GM18868 (cell line): ENCODE data around the gene GSTCD.
"Not testable (repeated sequence)": the region's sequence is repeated elsewhere in the genome, so short reads cannot be mapped to it uniquely, and the experiment has no call there.

Source experiments
- ATAC-seq: cut with Tn5 transposase; IDR thresholded peaks from one replicate; pipeline ENCODE4 v1.9.1; 2021; ENCODE audit warnings: mild to moderate bottlenecking, moderate library complexity; ENCODE audit not compliant: unreplicated experiment

The GSTCD gene, protein sequence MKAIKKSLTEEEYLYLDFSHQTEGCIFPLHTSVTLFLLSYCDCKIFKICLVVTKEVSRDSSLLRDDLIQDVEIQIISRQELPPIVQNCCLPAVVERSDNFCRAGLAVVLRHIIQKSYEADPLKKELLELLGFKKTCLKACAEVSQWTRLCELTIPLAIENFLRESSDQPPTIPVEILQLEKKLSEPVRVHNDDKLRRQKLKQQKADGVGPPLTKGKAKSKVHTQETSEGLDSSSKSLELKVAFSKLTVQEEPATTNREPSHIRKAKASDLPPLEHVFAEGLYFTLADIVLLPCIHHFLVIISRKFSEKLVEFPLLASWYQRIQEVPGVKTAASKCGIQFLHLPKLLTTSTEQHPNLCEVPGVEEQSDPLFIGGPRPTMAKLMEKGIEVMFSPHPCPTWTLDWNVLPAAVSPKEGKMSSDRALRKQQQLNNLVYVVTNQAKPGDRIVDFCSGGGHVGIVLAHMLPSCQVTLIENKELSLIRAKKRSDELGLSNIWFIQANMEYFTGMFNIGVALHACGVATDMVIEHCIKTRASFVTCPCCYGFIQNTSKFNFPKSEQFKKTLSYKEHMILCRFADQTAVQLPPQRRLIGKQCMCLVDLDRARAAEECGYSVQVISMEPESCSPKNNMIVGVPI

DNA sequence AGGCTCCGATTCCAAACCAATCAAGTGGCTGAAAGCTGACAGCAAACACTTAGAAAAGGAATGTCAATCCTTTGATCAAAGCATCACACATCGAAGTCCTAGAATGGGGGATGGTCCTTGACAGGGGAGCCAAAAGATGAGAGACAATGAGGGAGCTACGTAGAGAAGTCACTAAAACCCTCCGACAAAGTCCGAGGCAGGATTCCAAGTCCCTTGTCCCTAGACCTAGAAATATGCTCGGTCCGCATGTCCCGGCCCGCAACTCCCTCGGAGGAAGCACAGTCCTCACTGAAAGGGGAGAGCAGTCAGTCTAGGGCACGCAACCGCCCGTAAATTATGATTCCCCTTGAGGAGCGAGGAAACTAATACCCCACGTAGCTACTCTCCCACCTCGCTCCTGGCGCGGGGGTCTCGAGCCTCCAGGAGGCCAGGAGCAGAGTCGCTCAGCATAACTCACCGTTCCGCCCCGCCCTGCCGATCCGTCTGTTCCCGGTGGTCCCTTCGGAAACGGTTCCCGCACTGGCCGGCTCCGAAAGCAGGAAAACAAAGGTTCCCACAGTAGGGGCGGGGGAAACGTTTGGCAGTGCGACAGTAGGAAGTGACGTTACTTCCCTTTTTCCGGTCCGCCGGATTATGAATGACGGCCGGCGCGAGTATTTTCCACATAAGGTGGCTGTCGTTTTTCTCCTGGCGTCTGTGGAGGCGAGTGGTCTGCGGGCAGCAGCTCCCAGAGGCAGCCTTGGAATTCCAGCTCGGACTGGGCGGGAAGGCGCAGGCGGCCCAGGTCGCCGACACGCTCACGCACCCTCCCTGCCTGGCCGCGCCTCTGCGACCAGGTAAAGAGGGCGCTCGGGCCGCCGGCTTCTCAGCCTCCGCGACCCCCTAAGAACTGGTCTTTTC, at the start of gene GSTCD, which contains the start of gene INTS12:
GSTCD (plus strand) TSS at position 604 of the 900 bp plus-strand sequence. CDS start 8,830 bp downstream, outside the sequence.
INTS12 (minus strand) TSS at position 509 of the 900 bp plus-strand sequence. CDS start 8,684 bp downstream, outside the sequence.
- peak; percentile 76 for ATAC-seq

DNA sequence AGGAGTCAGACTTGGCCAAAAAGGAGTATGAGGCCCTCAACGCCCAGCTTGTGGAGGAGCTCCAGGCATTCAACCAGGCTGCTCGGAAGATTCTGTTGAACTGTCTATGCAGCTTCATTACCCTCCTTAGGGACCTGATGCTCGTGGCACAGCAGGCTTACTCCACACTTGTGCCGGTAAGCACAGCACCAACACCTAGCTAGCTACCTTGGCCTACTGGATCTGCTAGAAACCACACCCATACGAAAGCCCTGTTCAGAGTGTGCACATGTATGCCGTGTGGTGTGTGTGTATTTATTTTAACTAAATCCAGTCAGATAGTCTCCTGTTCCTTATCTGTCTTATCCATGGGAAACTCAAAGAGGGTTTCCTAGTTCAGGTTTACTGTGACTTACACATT, 49.4 kb upstream of the GSTCD start:
- ATAC-seq, result no peak

DNA sequence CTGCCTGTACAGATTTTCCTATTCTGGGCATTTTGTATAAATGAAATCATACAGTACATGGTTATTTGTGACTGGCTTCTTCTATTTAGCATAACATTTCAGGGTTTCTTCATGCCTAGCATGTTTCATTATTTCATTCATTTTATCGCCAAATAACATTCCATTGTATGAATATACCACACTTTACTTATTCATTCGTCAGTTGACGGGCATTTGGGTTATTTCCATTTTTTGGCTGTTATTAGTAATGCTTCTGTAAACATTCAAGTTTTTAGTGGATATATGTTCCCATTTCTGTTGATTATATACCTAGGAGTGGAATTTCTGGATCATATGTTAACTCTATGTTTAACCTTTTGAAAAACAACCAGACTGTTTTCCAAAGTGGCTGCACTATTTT, 47.6 kb upstream of the GSTCD start:
- ATAC-seq, result no peak

DNA sequence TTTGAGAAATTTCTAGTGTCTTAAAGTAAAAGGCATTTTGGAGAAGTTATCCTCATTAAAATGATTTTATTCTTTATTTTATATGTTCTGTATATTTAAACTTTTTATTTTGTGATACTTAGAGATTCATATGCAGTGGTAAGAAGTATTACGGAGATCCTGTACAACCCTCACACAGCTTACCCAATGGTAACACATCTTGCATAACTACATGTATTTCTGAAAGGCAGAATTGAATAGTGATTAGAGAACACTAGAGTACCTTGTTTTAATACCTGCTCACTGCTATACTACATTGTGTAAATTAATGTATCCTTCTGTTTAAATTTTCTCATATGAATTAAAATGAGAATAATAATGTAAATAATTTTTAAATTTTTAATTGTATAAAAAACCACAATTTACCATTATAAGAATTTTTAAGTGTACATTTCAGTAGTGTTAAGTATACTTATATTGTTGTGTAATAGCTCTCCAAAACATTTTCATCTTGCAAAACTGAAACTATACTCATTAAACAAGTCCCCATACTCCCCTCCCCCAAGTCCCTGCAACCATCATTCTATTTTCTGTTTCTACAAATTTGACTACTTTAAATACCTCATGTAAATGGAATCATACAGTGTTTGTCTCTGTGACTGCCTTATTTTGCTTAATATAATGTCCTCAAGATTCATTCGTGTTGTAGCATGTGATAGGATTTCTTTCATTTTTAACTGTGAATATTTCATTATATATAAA, 45.5 kb upstream of the GSTCD start:
- no peak for ATAC-seq

DNA sequence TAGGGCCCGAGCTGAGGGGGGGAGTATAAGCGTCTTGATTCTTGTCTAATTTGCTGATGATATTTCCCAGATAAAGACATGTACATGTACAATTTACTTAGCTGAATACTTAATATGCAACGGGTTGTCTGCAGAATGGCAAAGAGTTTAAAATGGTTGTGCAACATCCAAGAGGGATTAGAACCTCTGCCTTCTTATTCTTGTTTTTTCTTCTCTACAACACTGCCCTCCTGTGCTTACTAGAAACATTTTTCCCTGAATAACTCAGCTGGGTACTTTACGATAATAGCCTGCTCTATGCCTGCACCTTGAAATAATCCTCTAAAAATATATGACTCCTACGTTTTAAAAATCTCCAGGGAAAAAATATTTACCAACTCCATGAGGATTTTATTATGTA, 41.9 kb upstream of the GSTCD start:
- ATAC-seq, result peak; percentile 73

DNA sequence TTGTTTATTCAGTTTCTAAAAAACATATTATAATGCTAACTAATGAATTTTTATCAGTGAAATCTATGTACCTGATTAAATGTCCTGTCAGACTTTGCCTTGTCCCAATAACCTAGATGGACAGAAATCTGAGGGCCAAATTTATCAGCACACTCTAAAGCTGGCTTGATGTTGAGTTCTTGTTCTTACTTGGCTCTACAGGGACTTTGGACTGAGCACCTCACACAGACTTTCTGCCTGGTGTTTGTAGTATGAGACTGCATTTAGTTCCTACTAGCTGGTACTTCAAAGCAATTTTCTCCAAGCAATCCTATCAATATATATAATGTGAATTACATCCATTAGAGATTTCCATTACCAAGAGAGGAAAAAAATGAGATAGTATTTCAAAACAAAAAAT, 37.9 kb upstream of the GSTCD start:
- no peak for ATAC-seq

DNA sequence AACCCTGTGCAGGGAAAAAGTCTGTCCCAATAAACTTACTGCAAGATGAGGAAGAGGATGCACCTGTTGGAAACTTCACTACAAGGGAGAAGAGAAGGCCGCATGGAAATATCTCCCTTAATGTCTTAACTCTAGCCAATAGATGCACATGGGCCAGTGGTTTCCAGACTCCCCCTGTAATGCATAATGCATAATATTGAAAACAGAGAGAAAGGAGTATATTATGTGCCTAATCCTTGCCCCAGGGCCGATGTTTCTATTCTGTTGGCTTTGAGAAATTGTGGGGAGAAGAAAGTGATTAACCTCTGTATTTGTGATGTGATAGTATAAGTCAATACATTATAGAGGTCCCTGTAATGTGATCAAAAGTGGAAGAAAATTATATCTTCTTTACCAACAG, 37.3 kb upstream of the GSTCD start:
- no peak for ATAC-seq

DNA sequence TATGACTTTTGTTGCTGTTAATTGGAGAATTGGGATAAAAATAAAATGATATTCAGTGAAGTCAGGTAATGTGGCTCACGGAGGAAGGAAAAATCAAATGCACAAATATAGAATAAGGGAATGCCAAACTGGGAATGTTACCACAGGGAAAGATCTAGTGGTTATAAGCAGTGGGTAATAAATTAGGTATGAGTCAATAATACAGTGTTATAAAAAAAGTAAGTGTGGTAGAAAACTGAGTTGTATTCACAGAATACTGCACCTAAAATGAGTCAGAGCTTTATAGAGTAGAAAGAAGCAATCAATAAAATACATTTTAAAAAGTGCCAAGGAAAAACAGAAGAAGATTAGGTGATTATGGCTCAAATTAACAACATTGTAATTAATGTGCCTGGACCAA, 34.6 kb upstream of the GSTCD start:
- no peak for ATAC-seq

DNA sequence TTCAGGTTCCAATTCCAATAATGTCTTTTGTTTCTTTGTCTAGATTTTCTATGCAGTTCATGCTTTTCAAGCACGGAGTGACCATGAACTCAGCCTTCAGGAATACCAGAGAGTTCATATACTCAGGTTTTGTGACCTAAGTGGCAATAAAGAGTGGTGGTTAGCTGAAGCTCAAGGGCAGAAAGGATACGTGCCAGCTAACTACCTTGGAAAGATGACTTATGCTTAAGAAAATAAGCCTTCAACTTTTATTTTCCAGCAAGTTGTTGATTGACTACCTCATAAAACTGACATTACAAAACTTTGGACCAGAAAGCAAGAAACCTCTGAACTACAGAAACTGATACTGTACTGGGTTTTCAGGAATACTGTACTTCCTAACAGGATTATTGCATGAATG, 30.9 kb upstream of the GSTCD start:
- ATAC-seq, result no peak

DNA sequence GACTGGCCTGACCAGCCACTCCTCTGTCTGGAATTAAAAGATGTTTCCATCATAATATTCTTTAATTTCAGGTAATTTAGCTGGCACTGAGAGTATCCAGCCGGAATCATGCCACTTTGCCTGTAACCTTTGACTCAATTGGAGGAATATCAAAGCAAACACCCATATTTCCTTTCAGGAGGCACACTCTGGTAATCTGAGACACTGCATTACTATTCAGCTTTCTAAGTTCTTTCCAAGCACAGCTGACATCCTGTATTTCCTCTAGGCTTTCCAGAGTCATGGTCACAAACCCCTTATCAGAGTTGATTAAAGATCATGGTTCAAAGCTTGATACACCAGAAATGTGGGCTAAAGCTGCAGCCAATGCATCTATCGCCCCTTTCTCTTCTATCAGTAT, 29.4 kb upstream of the GSTCD start:
- no peak for ATAC-seq

DNA sequence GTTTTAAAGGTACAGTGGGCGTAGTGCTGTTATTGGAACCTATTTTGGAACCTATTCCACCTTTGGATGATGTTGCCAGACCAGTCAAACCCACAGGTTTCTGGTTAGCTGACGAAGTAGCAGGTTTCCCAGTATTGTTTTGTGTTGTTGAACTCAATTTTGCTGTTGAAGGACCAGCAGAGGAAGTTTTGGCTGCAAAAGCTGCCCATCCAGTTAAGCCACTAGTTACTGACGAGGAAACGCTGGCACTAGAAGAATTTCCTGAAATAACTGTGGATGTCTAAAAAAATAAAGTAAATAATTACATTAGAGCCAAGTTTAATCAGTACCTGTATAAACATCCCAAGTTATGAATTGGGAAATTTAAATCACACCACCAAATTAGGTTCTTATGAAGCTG, 25.5 kb upstream of the GSTCD start:
- ATAC-seq, result no peak

DNA sequence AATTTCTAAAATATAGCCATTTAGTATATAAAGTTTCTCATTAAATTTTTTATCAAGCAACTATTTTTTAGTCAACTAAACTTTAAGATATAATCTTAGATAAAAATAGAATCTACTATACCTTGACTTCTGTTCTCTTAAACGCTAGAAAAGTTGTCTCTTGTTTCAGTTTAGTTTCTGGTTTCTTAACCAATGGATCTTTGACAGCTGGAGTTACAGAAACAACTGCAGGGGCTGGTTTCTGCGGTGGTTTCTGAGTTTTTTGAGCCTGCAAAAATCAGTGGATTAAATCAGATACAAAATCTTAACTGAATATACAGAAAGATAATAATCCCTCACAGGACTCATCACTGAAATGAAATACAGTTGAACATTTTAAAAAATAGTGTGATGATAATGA, 22.0 kb upstream of the GSTCD start:
- no peak for ATAC-seq

DNA sequence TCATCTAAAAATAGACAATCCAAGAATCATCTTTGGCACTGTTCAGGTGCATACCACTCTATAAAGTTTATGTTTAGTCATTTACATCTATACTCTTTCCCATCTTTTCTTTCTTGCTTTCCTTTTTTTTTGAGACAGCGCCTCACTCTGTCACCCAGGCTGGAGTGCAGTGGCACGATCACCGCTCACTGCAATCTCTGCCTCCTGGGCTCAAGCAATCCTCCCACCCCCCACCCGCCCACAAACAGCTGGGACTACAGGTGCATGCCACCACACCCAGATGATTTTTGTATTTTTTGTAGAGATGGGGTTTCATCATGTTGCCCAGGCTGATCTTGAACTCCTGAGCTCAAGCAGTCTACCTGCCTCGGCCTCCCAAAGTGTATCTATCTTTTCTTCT, 13.8 kb upstream of the GSTCD start:
- not testable (repeated sequence) for ATAC-seq

DNA sequence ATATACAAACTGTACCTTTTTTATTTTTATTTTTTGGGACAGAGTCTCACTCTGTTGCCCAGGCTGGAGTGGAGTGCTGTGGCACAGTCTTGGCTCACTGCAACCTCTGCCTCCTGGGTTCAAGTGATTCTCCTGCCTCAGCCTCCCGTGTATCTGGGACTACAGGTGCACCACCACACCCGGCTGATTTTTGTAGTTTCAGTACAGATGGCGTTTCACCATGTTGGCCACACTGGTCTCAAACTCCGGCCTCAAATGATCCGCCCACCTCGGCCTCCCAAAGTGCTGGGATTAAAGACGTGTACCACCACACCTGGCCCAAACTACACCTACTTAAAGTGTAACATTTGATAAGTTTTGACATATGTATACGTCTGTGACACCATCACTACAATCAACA, 12.8 kb upstream of the GSTCD start:
- not testable (repeated sequence) for ATAC-seq

DNA sequence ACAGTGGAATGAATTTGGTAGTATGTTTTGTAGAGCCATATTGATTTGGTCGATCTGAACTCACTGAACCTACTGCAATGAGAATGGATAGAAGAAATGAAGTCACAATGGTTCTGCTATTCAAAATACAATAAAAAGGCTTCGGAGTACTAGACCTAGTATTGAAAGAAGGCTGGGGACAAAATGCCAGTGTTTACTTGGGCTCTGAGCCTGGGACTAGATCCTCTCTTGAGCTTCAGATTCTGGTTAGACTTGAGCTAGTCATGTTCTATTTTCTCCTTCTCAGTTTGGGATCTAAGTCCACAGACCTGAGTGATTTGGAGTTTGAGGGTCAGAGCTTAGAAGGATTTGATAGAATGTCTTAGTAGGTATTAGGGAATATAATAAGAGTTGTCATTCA, 10.0 kb upstream of the GSTCD start:
- ATAC-seq, result no peak

DNA sequence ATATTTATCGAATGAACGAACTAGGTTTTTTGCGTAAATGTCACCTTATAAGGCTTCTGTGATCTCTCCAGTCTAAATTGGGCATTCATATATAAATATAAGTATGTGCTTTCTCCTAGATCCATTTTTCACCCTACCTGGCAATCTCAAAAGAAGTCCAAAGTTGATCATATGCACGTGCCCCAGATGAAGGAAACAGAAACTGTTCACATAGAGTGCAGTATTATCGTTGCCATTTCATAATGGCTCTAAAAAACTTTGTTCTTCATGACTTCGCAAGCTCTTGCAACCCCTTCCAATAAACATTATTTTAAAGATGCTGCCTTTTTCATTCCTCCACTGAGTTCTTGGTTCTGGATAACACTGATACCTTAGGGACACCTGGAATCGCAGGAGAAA, 803 bp upstream of the GSTCD start:
- ATAC-seq, result no peak

DNA sequence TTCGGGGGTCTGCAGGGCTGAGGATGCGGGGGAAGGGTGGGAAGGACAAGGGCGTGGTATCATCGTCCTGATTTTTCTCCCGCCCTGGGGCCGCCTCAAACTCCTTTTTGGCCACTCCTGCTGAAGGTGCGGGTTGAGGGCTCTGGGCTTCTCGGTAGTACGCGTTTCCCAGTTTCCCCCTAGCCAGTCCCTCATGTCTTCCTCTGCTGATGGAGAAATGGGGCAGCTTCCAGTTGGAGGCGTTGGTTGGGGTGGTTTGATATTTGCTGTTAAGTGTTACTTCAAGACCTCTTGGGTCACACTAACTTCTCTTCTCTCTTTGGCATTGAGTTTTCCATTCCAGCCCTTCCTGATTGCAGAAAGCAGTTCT, 482 bp downstream of the GSTCD start:
- ATAC-seq, result peak; percentile 36

DNA sequence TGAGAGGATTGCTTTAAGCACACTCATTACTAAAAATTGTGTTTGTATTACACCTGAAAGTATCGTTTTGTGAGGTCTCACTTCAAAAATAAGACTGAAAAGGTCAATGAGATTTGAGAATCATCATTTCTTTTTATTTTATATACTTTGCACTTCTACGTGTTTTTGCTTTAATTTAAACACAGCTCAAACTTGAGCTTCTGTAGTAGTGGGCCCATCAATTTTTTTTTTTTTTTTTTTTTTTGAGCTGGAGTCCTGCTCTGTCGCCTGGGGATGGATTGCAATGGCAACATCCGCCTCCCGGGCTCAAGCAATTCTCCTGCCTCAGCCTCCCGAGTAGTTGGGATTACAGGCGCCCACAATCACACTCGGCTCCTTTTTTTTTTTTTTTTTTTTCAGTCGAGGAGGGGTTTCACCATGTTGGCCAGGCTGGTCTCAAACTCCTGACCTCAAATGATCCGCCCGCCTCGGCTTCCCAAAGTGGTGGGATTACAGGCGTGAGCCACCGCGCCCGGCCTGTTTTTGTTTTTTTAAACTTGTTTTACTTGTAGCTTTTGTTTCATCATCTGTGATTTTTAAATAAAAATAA, 1.5 kb downstream of the GSTCD start:
- no peak for ATAC-seq

DNA sequence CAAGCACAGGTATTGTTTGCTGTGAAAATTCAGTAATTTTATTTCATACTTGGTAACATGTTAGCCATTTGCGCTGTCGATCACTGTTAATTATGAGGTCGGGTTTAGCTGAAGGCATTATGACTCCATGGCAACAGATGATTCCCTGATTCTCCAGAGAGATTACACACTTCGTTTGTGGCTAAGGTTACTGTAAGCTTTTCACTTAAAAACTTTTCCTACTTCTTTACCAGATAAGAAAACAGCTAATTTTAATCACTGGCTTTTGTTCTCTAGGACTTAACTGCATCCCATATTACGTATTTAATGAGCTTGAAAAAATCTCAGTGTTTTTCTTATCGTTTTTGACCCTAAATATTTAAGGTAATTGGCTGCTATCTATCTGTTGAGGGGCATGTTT, 2.1 kb downstream of the GSTCD start:
- ATAC-seq, result no peak

DNA sequence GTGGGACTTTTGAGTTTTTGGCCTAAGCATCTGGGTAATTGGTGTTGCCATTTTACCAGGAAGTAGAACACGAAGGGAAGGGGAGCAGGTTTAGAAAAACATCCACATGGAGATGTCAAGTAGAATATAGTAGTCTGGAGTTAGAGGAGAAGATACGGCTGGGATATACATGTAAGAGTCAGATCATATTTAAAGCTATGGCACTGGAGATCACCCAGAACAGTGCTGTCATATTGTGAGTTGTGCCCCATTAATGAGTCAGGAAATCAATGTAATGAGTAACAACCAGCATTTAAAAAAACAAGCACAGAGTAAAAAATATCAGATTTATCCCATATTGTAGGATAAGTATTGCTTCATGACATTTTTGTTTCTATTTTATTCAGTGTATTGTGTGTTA, 4.2 kb downstream of the GSTCD start:
- ATAC-seq, result no peak
